CD8-positive, alpha-beta memory T cell (primary cell): ENCODE results near the gene SH2B2. TPM values are rescaled to one million over a fixed set of nuclear protein-coding genes. Genes with fewer than 3 reads are reported as not detected.
"Not testable (repeated sequence)": the region's sequence is repeated elsewhere in the genome, so short reads cannot be mapped to it uniquely, and the experiment has no call there.

Source experiments
- CTCF ChIA-PET: fragments of 350-600 bp; sonication (Branson Sonifier 250); formaldehyde crosslinking; loops from one replicate; lab custom pipeline; 2021; ENCODE audit warnings: antibody characterized with exemption; lab: Charles Lee
- POLR2A ChIA-PET: fragments of 350-600 bp; sonication (Branson Sonifier 250); formaldehyde crosslinking; loops from one replicate; lab custom pipeline; 2021; ENCODE audit warnings: antibody characterized with exemption; lab: Charles Lee
- DNase-seq, 5 donors: peaks; one replicate each; pipeline versions ENCODE4 v3.0.0 to v3.0.0-alpha.2; 2020 to 2022; ENCODE audit warnings: mixed read lengths in 1 of 5
- H3K27ac ChIP-seq: one replicate; pipeline ENCODE4 v1.7.0; 2013; ENCODE audit warnings: low read depth, mild to moderate bottlenecking, low read length, moderate library complexity
- H3K27me3 ChIP-seq: 2 replicates; pipeline ENCODE4 v1.7.0; 2013; ENCODE audit warnings: low read length, mild to moderate bottlenecking; ENCODE audit not compliant: insufficient read depth, poor library complexity, severe bottlenecking
- H3K36me3 ChIP-seq: 2 replicates; pipeline ENCODE4 v1.7.0; 2013; ENCODE audit warnings: mild to moderate bottlenecking, low read length, moderate library complexity; ENCODE audit not compliant: insufficient read depth
- H3K4me1 ChIP-seq: 2 replicates; pipeline ENCODE4 v1.7.0; 2013; ENCODE audit warnings: mild to moderate bottlenecking, low read length, moderate library complexity; ENCODE audit not compliant: insufficient read depth
- H3K4me3 ChIP-seq: 2 replicates; pipeline ENCODE4 v1.7.0; 2013; ENCODE audit warnings: mild to moderate bottlenecking, low read length
- H3K9me3 ChIP-seq: 2 replicates; pipeline ENCODE4 v1.7.0; 2013; ENCODE audit warnings: mild to moderate bottlenecking, low read length
- H3K27ac Mint-ChIP-seq, 8 donors: one replicate each; pipeline ENCODE4 v1.8.0; 2020 to 2021; ENCODE audit warnings: mixed read lengths in 8 of 8, mild to moderate bottlenecking in 6 of 8, inconsistent platforms in 3 of 8, moderate library complexity in 3 of 8
- H3K27me3 Mint-ChIP-seq, 2 donors: one replicate each; pipeline ENCODE4 v1.8.0; 2020 to 2021; ENCODE audit warnings: mixed read lengths in 2 of 2, mild to moderate bottlenecking in 1 of 2, moderate library complexity in 1 of 2
- H3K36me3 Mint-ChIP-seq, 3 donors: one replicate each; pipeline ENCODE4 v1.8.0; 2020 to 2021; ENCODE audit warnings: mixed read lengths in 3 of 3, inconsistent platforms in 1 of 3, mild to moderate bottlenecking in 1 of 3
- H3K4me1 Mint-ChIP-seq, 3 donors: one replicate each; pipeline ENCODE4 v1.8.0; 2020 to 2021; ENCODE audit warnings: mixed read lengths in 3 of 3, inconsistent platforms in 1 of 3, mild to moderate bottlenecking in 1 of 3
- H3K4me3 Mint-ChIP-seq, 7 donors: one replicate each; pipeline ENCODE4 v1.8.0; 2020 to 2021; ENCODE audit warnings: mixed read lengths in 7 of 7, mild to moderate bottlenecking in 6 of 7, moderate library complexity in 4 of 7, inconsistent platforms in 2 of 7
- H3K9me3 Mint-ChIP-seq, 5 donors: one replicate each; pipeline ENCODE4 v1.8.0; 2020 to 2022; ENCODE audit warnings: mixed read lengths in 5 of 5, mild to moderate bottlenecking in 3 of 5, moderate library complexity in 2 of 5, inconsistent platforms in 1 of 5
- polyA plus RNA-seq: library from polyadenylated mRNA; unstranded; fragments of 300-500 nt; fragmentation: Illumina TruSeq; gene quantifications from one replicate; pipeline ENCODE4 v1.2.3, GENCODE V29; 2021
- total RNA-seq, 2 experiments: library from RNA; stranded (reverse); gene quantifications; one replicate each; pipeline ENCODE4 v1.2.3, GENCODE V29; 2021

SH2B2 gene
- total and polyA plus RNA-seq, 3 experiments from 2014 or later = 1.5 to 1.8 (median 1.8) TPM

DNA sequence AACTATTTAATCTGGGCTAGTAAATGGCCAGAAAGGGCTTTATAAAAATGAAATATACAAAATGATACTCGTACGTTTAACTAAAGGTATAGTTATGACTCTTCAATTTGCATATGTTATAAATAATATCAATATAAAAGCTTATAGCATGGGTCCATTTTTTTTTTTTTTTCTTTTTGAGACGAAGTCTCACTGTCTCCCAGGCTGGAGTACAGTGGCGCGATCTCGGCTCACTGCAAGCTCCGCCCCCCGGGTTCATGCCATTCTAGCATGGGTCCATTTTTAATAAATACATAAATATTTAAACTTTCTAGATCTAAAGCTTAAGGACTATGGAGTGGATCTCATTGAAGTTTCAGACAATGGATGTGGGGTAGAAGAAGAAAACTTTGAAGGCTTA lies 50.3 kb downstream of the SH2B2 start:
- H3K4me3 Mint-ChIP-seq, DNase-seq, H3K4me3 ChIP-seq: not testable (repeated sequence)

DNA sequence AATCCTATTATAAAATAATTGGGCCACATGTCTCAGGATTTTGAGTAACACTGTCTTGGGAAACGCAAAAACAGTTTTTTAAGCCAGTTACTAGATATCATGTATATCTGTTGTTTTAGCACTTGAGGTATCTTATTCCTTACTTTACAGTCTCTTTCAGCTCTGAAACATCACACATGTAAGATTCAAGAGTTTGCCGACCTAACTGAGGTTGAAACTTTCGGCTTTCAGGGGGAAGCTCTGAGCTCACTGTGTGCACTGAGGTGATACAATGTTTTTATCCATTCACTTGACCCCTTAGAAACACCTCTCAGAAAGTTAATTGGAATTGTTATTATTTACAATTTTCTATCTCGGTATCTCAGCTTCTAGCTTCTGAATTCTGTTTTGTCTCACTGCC lies 50.8 kb downstream of the SH2B2 start:
- H3K4me3 ChIP-seq, H3K4me1 ChIP-seq, CTCF ChIA-PET, H3K4me3 Mint-ChIP-seq, H3K9me3 ChIP-seq, H3K27me3 ChIP-seq, H3K27me3 Mint-ChIP-seq, H3K27ac ChIP-seq, H3K27ac Mint-ChIP-seq, H3K36me3 ChIP-seq, H3K36me3 Mint-ChIP-seq, DNase-seq, H3K9me3 Mint-ChIP-seq, POLR2A ChIA-PET, H3K4me1 Mint-ChIP-seq: not testable (repeated sequence)

More for the DNA sequence above, 50.3 kb downstream of the SH2B2 start:
- H3K9me3 Mint-ChIP-seq, H3K27me3 ChIP-seq, H3K27ac ChIP-seq, H3K9me3 ChIP-seq, H3K27ac Mint-ChIP-seq, H3K36me3 ChIP-seq, POLR2A ChIA-PET, H3K27me3 Mint-ChIP-seq, H3K4me1 ChIP-seq, CTCF ChIA-PET, H3K4me1 Mint-ChIP-seq, H3K36me3 Mint-ChIP-seq: not testable (repeated sequence)

DNA sequence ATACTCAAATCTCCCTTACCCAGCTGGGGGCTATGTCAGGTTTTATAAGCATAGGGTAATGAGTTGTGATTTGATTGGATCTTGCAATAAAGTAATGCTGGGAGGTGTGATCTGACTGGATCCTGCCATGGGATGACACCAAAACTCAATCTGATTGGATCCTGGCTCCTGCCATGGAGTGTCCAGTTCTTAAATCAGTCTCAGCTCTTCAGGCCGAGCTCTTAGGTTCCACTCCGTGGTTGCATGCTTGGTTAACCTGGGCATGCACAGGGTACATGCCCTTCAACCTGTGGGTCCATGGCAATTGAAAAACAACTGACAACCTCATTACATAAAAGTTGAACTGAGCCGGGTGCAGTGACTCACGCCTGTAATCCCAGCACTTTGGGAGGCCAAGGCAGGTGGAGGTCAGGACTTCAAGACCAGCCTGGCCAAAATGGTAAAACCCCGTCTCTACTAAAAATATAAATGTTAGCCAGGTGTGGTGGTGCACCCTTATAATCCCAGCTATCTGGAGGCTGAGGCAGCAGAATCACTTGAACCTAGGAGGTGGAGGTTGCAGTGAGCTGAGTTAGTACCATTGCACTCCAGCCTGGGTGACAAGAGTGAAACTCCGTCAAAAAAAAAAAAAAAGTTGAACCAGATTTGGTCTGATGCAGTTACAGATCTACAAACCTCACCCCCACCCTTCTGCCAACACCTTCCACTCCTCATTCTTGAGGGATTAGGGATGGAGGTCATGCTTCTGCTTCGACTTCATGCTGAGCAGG lies 54.1 kb downstream of the SH2B2 start:
- H3K27ac Mint-ChIP-seq, H3K4me3 Mint-ChIP-seq, H3K4me1 Mint-ChIP-seq, H3K27me3 ChIP-seq, CTCF ChIA-PET, H3K36me3 Mint-ChIP-seq, POLR2A ChIA-PET, H3K4me3 ChIP-seq, H3K9me3 ChIP-seq, H3K27me3 Mint-ChIP-seq, H3K36me3 ChIP-seq, H3K27ac ChIP-seq, H3K9me3 Mint-ChIP-seq, H3K4me1 ChIP-seq, DNase-seq: not testable (repeated sequence)

DNA sequence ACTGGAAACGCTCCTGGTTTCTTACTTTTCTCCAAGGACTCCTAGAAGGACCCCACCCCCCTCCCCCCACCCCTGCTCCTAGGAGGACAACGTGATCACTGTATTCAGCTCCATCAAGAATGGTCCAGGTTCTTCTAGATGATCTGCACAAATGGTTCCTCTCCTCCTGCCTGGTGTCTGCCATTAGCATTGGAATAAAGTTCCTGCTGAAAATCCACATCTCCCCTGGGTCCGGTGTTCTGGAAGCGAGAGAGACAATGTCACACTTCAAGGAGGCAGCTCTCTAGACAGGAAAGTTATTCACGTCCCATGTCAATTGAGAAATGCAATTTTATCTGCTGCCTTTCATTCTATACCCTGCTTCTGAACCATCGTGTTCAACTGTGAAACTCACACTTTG lies 60.3 kb downstream of the SH2B2 start:
- H3K36me3 ChIP-seq, H3K9me3 ChIP-seq, H3K4me1 ChIP-seq, H3K4me1 Mint-ChIP-seq, H3K4me3 ChIP-seq, H3K36me3 Mint-ChIP-seq, H3K9me3 Mint-ChIP-seq, H3K27ac ChIP-seq, H3K27me3 Mint-ChIP-seq, DNase-seq, CTCF ChIA-PET, POLR2A ChIA-PET, H3K27me3 ChIP-seq, H3K4me3 Mint-ChIP-seq, H3K27ac Mint-ChIP-seq: not testable (repeated sequence)

DNA sequence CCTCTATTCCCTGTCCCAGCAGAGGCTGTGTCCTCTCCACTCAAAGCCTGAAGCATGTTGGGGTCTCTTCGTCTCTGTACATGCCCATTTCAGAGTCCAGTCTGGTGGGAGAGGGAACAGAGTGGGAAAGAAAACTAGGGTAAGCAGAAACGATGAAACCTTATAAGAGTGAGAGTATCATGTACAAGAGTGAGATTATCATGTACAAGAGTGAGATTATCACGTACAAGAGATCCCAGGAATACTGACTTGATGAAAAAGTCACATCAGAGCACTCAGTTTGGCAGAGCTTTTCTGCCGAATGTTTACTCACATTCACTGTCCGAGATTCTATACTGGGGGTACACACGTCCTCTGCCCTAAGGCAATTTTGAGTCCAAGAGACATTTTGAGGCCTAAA lies 69.7 kb downstream of the SH2B2 start, which contains the start of gene SPDYE6:
TSS of gene SPDYE6 (minus strand) at position 101 of the 400 bp plus-strand sequence. CDS start 421 bp downstream, outside the sequence.
- H3K27ac ChIP-seq, H3K9me3 Mint-ChIP-seq, H3K4me3 ChIP-seq, CTCF ChIA-PET, H3K4me1 ChIP-seq, H3K4me1 Mint-ChIP-seq, H3K36me3 Mint-ChIP-seq, H3K27me3 ChIP-seq, POLR2A ChIA-PET, H3K36me3 ChIP-seq, DNase-seq, H3K9me3 ChIP-seq, H3K27ac Mint-ChIP-seq, H3K4me3 Mint-ChIP-seq, H3K27me3 Mint-ChIP-seq: not testable (repeated sequence)

DNA sequence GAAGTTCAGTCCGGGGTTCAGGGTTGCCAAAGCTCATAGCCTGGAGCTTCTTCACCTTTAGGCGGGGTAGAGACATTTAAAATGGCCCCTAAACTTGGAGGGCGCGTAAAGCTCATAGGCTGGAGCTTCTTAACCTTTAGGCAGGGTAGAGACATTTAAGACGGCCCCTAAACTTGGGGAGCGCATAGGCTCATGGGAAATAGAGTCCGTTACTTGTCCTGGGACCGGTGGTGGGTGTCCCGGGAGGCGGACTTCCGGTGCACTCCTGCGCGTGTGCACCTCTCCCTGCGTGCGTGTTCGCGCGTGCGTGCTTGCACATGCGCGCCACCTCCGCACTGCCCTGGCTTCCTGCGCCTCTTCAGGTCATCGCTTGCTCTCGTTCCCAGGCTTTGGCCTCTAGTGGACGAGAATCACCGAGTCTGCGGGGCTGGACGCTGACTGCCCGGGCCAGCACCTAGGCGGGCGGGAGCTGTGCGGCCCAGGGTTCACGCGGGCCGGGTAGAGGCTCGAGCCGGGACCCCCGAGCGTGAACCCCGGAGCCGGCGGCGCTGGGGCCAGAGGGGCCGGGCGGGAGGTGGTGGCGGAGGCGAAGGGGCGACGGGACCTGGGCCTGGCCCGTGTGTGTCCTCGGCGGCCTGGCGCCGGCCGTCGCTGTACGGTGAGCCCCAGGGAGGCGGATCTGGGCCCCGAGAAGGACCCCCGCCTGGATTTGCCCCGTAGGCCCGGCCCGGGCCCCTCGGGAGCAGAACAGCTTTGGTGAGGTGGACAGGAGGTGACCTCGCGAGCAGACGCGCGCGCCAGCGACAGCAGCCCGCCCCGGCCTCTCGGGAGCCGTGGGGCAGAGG lies 77.1 kb downstream of the SH2B2 start:
- peak overlapping the region; percentile 84 to 93 (median 90) for H3K27ac Mint-ChIP-seq
- peaks cover 0 to 25% (median 2%) of the 10 kb centered on the region in 3 donors for H3K36me3 Mint-ChIP-seq
- not testable (repeated sequence) for H3K27me3 Mint-ChIP-seq, H3K4me1 ChIP-seq, H3K9me3 Mint-ChIP-seq, H3K27me3 ChIP-seq, H3K9me3 ChIP-seq, H3K36me3 ChIP-seq
- H3K4me3 Mint-ChIP-seq = peak overlapping the region; percentile 88 to 99 (median 92)
- H3K4me3 ChIP-seq = peak overlapping the region; percentile 54
- ChIA-PET POLR2A (interaction anchor here (1.1 kb wide), 1 partner anchor 32 kb away, joined by 5 read pairs; the partner anchor contains the start of gene PRKRIP1), CTCF (interaction anchor here (0.6 kb wide), 1 partner anchor 30 kb away, joined by 3 read pairs; no protein-coding TSS in a partner anchor)
- peaks cover 16 to 34% (median 25%) of the 10 kb centered on the region in 3 donors for H3K4me1 Mint-ChIP-seq
- peak; percentile 86 to 97 (median 93) for DNase-seq
- peak overlapping the region; percentile 65 for H3K27ac ChIP-seq

DNA sequence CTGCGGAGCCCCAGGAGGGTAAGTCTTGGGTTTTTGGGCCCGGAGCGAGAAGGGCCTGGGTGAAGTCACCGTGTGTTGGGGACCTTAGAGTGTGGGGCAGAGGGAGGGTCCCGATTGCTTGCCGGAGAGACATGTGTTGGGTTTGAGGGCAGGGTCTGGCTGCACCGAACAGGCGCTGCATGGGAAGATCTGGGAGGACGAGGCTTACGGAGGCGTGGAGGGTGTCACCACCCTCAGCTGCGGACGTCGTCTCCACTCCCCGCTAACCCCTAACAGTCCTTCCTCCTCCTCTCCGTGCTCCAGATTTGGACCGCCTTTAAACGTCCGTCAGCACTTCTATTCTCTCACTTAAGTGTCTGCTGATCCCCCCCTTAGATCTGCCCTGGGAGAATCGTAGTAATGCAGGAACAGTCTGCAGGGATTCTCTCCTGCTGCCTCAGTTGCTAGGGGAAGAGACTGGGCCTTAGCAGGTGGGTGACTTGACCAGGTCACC lies 77.8 kb downstream of the SH2B2 start:
- Histone ChIP-seq H3K27ac (peak overlapping the region; percentile 65), H3K4me3 (peak overlapping the region; percentile 54)
- H3K27me3 Mint-ChIP-seq, H3K9me3 Mint-ChIP-seq, POLR2A ChIA-PET, H3K27me3 ChIP-seq, H3K36me3 ChIP-seq, H3K4me1 ChIP-seq, CTCF ChIA-PET, H3K9me3 ChIP-seq: not testable (repeated sequence)
- peak overlapping the region in 7 of 8 donors; percentile 66 to 89 (median 81) for H3K27ac Mint-ChIP-seq
- H3K36me3 Mint-ChIP-seq = peaks cover 0 to 25% (median 2%) of the 10 kb centered on the region in 3 donors
- H3K4me3 Mint-ChIP-seq = peak overlapping the region; percentile 88 to 95 (median 91)
- peaks cover 16 to 34% (median 25%) of the 10 kb centered on the region in 3 donors for H3K4me1 Mint-ChIP-seq
- peak in 1 of 5 donors; percentile 8 for DNase-seq

DNA sequence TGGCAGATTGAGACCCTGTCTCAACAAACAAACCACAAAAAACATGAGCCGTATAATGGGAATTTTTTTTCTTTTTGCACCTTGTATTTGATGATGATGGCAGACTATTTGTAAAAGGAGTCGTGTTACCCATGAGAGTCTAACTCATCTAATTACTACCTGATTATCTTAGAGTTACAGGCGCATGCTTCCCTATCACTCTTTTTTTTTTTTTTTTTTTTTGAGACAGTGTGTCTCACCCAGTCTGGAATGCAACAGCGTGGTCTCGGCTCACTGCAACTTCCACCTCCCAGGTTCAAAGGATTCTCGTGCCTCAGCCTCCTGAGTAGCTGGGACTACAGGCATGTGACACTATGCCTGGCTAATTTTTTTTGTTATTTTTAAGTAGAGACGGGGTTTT lies 78.7 kb downstream of the SH2B2 start:
- Mint-ChIP-seq H3K4me1 (peaks cover 19 to 39% (median 31%) of the 10 kb centered on the region in 3 donors), H3K27ac (peak overlapping the region in 1 of 8 donors; percentile 42), H3K36me3 (peaks cover 5 to 29% (median 6%) of the 10 kb centered on the region in 3 donors), H3K4me3 (peak overlapping the region in 4 of 7 donors; percentile 12 to 59 (median 31))
- H3K4me3 ChIP-seq, H3K9me3 Mint-ChIP-seq, H3K4me1 ChIP-seq, CTCF ChIA-PET, H3K9me3 ChIP-seq, POLR2A ChIA-PET, H3K27ac ChIP-seq, DNase-seq, H3K27me3 ChIP-seq, H3K36me3 ChIP-seq, H3K27me3 Mint-ChIP-seq: not testable (repeated sequence)
